Endothelial cell of umbilical vein (primary cell): ENCODE data around the gene HNMT. TPM values are rescaled to one million over a fixed set of nuclear protein-coding genes. Genes with fewer than 3 reads are reported as not detected.

Experiments used
- BruUV-seq: library from RNA; stranded (reverse); fragments of 400-500 nt; replicated peaks from 2 replicates; lab custom pipeline; 2021; lab: Mats Ljungman, UMichigan
- CTCF ChIA-PET: fragments of 300-600, 350-600 bp; sonication (Branson Sonifier 250); formaldehyde crosslinking; loops from one replicate; lab custom pipeline; 2021; ENCODE audit warnings: antibody characterized with exemption, inconsistent platforms; lab: Charles Lee
- POLR2A ChIA-PET: fragments of 300-600, 350-600 bp; sonication (Branson Sonifier 250); formaldehyde crosslinking; loops from one replicate; lab custom pipeline; 2021; ENCODE audit warnings: antibody characterized with exemption, inconsistent platforms; lab: Charles Lee
- DNase-seq: peaks from one replicate; pipeline ENCODE4 v3.0.0-alpha.2; 2011; ENCODE audit warnings: low read depth, low spot score
- FAIRE-seq: peaks from 2 replicates; lab custom pipeline; 2011; peaks lifted over from hg19 to GRCh38; lab: Jason Lieb, UNC
- H2AFZ ChIP-seq: 2 replicates; pipeline ENCODE4 v1.6.0; 2012; ENCODE audit warnings: low read depth, low read length, control low read depth, inconsistent platforms
- H3K27ac ChIP-seq: 2 replicates; pipeline ENCODE4 v1.5.1; 2011; ENCODE audit warnings: low read depth, mild to moderate bottlenecking, control low read depth, low read length, moderate library complexity; ENCODE audit not compliant: insufficient read depth
- H3K27me3 ChIP-seq, 2 experiments: 2 replicates each; pipeline versions ENCODE4 v1.6.0 to v1.6.1; 2011; ENCODE audit warnings: low read length in 2 of 2, mixed read lengths in 1 of 2; ENCODE audit not compliant: control insufficient read depth in 2 of 2, insufficient read depth in 2 of 2
- H3K36me3 ChIP-seq, 2 experiments: 2 replicates in 1 of 2; 3 replicates in 1 of 2; pipeline ENCODE4 v1.5.1; 2011; ENCODE audit warnings: low read length in 2 of 2, mild to moderate bottlenecking in 1 of 2, moderate library complexity in 1 of 2; ENCODE audit not compliant: control insufficient read depth in 2 of 2, insufficient read depth in 2 of 2; ENCODE audit errors: extremely low read depth in 1 of 2
- H3K4me1 ChIP-seq: 3 replicates; pipeline ENCODE4 v1.5.1; 2011; ENCODE audit warnings: mild to moderate bottlenecking, low read length; ENCODE audit not compliant: control insufficient read depth, insufficient read depth; ENCODE audit errors: extremely low read depth
- H3K4me2 ChIP-seq: 2 replicates; pipeline ENCODE4 v1.6.1; 2011; ENCODE audit warnings: low read length, control low read depth, mixed read lengths; ENCODE audit not compliant: insufficient read depth
- H3K4me3 ChIP-seq, 3 experiments: fragments of 200-600 bp in 1 of 3; sonication (generic), shearing (Covaris generic) in 1 of 3; replicated peaks in 1 of 3; 2 replicates each; pipeline ENCODE4 v1.5.1; 2011 to 2016; ENCODE audit warnings: control low read depth in 3 of 3, low read length in 3 of 3, mild to moderate bottlenecking in 2 of 3, inconsistent platforms in 1 of 3, low read depth in 1 of 3, moderate library complexity in 1 of 3; ENCODE audit not compliant: insufficient read depth in 1 of 3
- H3K79me2 ChIP-seq: 2 replicates; pipeline ENCODE4 v1.6.0; 2012; ENCODE audit warnings: low read length, inconsistent platforms; ENCODE audit not compliant: control insufficient read depth, insufficient read depth
- H3K9ac ChIP-seq: replicated peaks from 2 replicates; pipeline ENCODE3; 2011; ENCODE audit warnings: low read length, control low read depth; ENCODE audit not compliant: insufficient read depth; ENCODE audit errors: extremely low read depth
- H3K9me1 ChIP-seq: replicated peaks from 3 replicates; pipeline ENCODE4 v1.6.0; 2011; ENCODE audit warnings: mild to moderate bottlenecking, low read length; ENCODE audit not compliant: control insufficient read depth, insufficient read depth; ENCODE audit errors: extremely low read depth
- H3K9me3 ChIP-seq: replicated peaks from 2 replicates; pipeline ENCODE4 v1.5.1; 2012; ENCODE audit warnings: low read length, inconsistent platforms; ENCODE audit not compliant: control insufficient read depth, insufficient read depth
- H4K20me1 ChIP-seq: replicated peaks from 2 replicates; pipeline ENCODE3; 2011; ENCODE audit warnings: mild to moderate bottlenecking, low read length; ENCODE audit not compliant: control insufficient read depth, insufficient read depth; ENCODE audit errors: extremely low read depth
- CTCF ChIP-seq, 2 donors: IDR thresholded peaks; 1 replicate in 1 of 2; 2 replicates in 1 of 2; pipeline ENCODE4 v1.5.1; 2011; ENCODE audit warnings: low read length in 2 of 2, mild to moderate bottlenecking in 2 of 2, moderate library complexity in 2 of 2, control low read depth in 1 of 2, inconsistent platforms in 1 of 2, low read depth in 1 of 2; ENCODE audit not compliant: insufficient read depth in 1 of 2; ENCODE audit errors: extremely low read depth in 1 of 2
- EZH2 ChIP-seq: IDR thresholded peaks from 2 replicates; pipeline ENCODE4 v1.6.1; 2012; ENCODE audit warnings: borderline replicate concordance, low read depth, mild to moderate bottlenecking, moderate library complexity, low read length, inconsistent platforms; ENCODE audit not compliant: severe bottlenecking
- FOS ChIP-seq: IDR thresholded peaks from 2 replicates; pipeline ENCODE4 v1.6.1; 2011; ENCODE audit warnings: mild to moderate bottlenecking, low read length, moderate library complexity, borderline replicate concordance; ENCODE audit not compliant: insufficient read depth
- GATA2 ChIP-seq: IDR thresholded peaks from 2 replicates; pipeline ENCODE4 v1.7.0; 2011; ENCODE audit warnings: low read depth, mild to moderate bottlenecking, moderate library complexity, mixed read lengths, low read length; ENCODE audit not compliant: insufficient read length, insufficient read depth
- JUN ChIP-seq: IDR thresholded peaks from 2 replicates; pipeline ENCODE4 v1.6.1; 2011; ENCODE audit warnings: borderline replicate concordance, low read depth; ENCODE audit not compliant: insufficient read length, insufficient read depth
- MAX ChIP-seq: IDR thresholded peaks from 2 replicates; pipeline ENCODE4 v1.6.1; 2011; ENCODE audit not compliant: insufficient read depth, insufficient read length
- MYC ChIP-seq: IDR thresholded peaks from one replicate; pipeline ENCODE4 v1.6.1; 2011; ENCODE audit warnings: mild to moderate bottlenecking, low read depth, low read length
- POLR2A ChIP-seq: IDR thresholded peaks from 2 replicates; pipeline ENCODE4 v1.6.1; 2012; ENCODE audit warnings: low read depth, mild to moderate bottlenecking, control low read depth, low read length
- POLR2AphosphoS5 ChIP-seq: IDR thresholded peaks from 2 replicates; pipeline ENCODE4 v1.6.1; 2012; ENCODE audit warnings: low read depth, mild to moderate bottlenecking, control low read depth, low read length, moderate library complexity; ENCODE audit not compliant: insufficient read depth
- dilution Hi-C: fragments of 300-500 bp; cut with MboI; formaldehyde crosslinking; loops from one replicate; pipeline ENCODE4 v1.15.0; 2019; ENCODE audit warnings: low sequenced_read_pairs; ENCODE audit not compliant: extremely low pct_ligation_motif_present
- intact Hi-C: fragments of 100-400 bp; cut with micrococcal nuclease; formaldehyde crosslinking; loops from one replicate; pipeline ENCODE4 v1.10.0; 2022
- polyA plus RNA-seq, 4 experiments: library from polyadenylated mRNA; depleted of rRNA in 3 of 4; stranded (reverse) in 3 of 4; unstranded in 1 of 4; fragments of >200 nt; gene quantifications; 2 replicates each; pipeline versions ENCODE4 v1.2.1 to v1.2.3, GENCODE V29; 2011 to 2012; ENCODE audit warnings: missing spikeins in 1 of 4
- total RNA-seq: library from RNA; stranded (reverse); gene quantifications from 2 replicates; pipeline ENCODE4 v1.2.3, GENCODE V29; 2021

Gene HNMT
- total and polyA plus RNA-seq, 2 donors (not counting 3 experiments of a cell fraction or from before 2014, with no cell fraction given), result 8.6 to 16.9 TPM

GRCh38 chr2:138009622-138010021, 45.3 kb downstream of the HNMT start:
- Histone ChIP-seq H4K20me1 (no peaks in the 10 kb centered on the region), H3K9me3 (no peaks in the 10 kb centered on the region), H2AFZ (no peak overlapping the region), H3K27me3 (no peaks in the 10 kb centered on the region), H3K4me2 (no peak overlapping the region), H3K27ac (no peak overlapping the region), H3K9me1 (no peaks in the 10 kb centered on the region), H3K36me3 (no peaks in the 10 kb centered on the region), H3K9ac (no peak overlapping the region), H3K79me2 (no peaks in the 10 kb centered on the region), H3K4me3 (no peak overlapping the region), H3K4me1 (no peaks in the 10 kb centered on the region)
- POLR2A ChIA-PET, result interaction anchor here (0.7 kb wide), 1 partner anchor 63 kb away, joined by 3 read pairs; no protein-coding TSS in a partner anchor
- CTCF ChIA-PET, result interaction anchor here (2.1 kb wide), 1 partner anchor 10 kb away, joined by 12 read pairs; no protein-coding TSS in a partner anchor
- TF ChIP-seq POLR2A (no peak), MYC (no peak), MAX (no peak), FOS (no peak), EZH2 (no peak), POLR2AphosphoS5 (no peak), JUN (no peak), GATA2 (no peak), CTCF (IDR thresholded peaks at IDR 0.05; ENCODE audit: extremely low read depth in 1 of 2, insufficient read depth in 1 of 2, low read depth in 1 of 2, low read length in 2 of 2) (no peak)
- dilution Hi-C loops, result no loop called here
- no peak for DNase-seq
- no TSS peak for BruUV-seq
- FAIRE-seq, result no peak
- intact Hi-C loops, result no loop called here
